A549 (cell line): Measurements from ENCODE around the gene RWDD1. TPM values are rescaled to one million over a fixed set of nuclear protein-coding genes. Genes with fewer than 3 reads are reported as not detected.

Experiments used
- ATAC-seq, 2 experiments: fragments of 200-7000 bp in 1 of 2; fragments of >200 bp in 1 of 2; cut with Nextera tagmentation in 1 of 2; cut with Tn5 transposase in 1 of 2; 3 replicates each; pipeline versions ENCODE4 v1.8.0 to v1.9.1; 2018 to 2020; ENCODE audit warnings: mild to moderate bottlenecking in 1 of 2, moderate library complexity in 1 of 2
- CTCF ChIA-PET: fragments of 300-600 bp; sonication (Branson Sonifier 250); formaldehyde crosslinking; extraction: SDS; loops from one replicate; lab custom pipeline; 2021; ENCODE audit warnings: antibody characterized with exemption, inconsistent platforms; lab: Yijun Ruan, JAX
- POLR2A ChIA-PET: fragments of 350-600 bp; formaldehyde crosslinking; extraction: SDS; loops from one replicate; lab custom pipeline; 2021; ENCODE audit warnings: antibody characterized with exemption, inconsistent platforms; lab: Yijun Ruan, JAX
- DNase-seq, 2 experiments: peaks; one replicate each; pipeline versions ENCODE4 v3.0.0 to v3.0.0-alpha.2; 2011 to 2016; ENCODE audit warnings: low read depth in 1 of 2, low spot score in 1 of 2
- FAIRE-seq: peaks from 2 replicates; lab custom pipeline; 2011; peaks lifted over from hg19 to GRCh38; lab: Jason Lieb, UNC
- H3K27ac ChIP-seq, 2 experiments: fragments of >200 bp; sonication (Bioruptor Twin); formaldehyde crosslinking; 3 replicates each; pipeline ENCODE4 v1.5.1; 2016 to 2017
- H3K4me1 ChIP-seq: fragments of >200 bp; sonication (Bioruptor Twin); formaldehyde crosslinking; 3 replicates; pipeline ENCODE4 v1.6.1; 2016
- H3K4me2 ChIP-seq: fragments of >200 bp; sonication (Bioruptor Twin); formaldehyde crosslinking; 3 replicates; pipeline ENCODE4 v1.6.1; 2016
- H3K4me3 ChIP-seq: fragments of >200 bp; sonication (Bioruptor Twin); formaldehyde crosslinking; 3 replicates; pipeline ENCODE4 v1.5.1; 2016
- H3K9me3 ChIP-seq: fragments of >200 bp; sonication (Bioruptor Twin); formaldehyde crosslinking; 3 replicates; pipeline ENCODE4 v1.6.1; 2016
- BHLHE40 ChIP-seq: IDR thresholded peaks from 2 replicates; pipeline ENCODE4 v1.6.1; 2012; ENCODE audit warnings: low read depth, low read length, inconsistent platforms
- CBX8 ChIP-seq: fragments of 200-600 bp; sonication (generic); IDR thresholded peaks from 2 replicates; pipeline ENCODE4 v1.6.1; 2016
- CHD4 ChIP-seq: fragments of 200-600 bp; sonication (generic); IDR thresholded peaks from 2 replicates; pipeline ENCODE4 v1.6.1; 2016; ENCODE audit warnings: antibody characterized with exemption, mild to moderate bottlenecking, borderline replicate concordance
- EHMT2 ChIP-seq: fragments of 200-600 bp; sonication (generic); IDR thresholded peaks from 2 replicates; pipeline ENCODE4 v1.6.1; 2016; ENCODE audit warnings: antibody characterized with exemption, low read depth, mild to moderate bottlenecking, moderate library complexity
- HDAC2 ChIP-seq: fragments of 200-600 bp; sonication (generic); IDR thresholded peaks from 2 replicates; pipeline ENCODE4 v1.6.1; 2016
- HOXA7 ChIP-seq: fragments of 250-450 bp; sonication (Bioruptor Pico); IDR thresholded peaks from 2 replicates; pipeline ENCODE4 v1.5.0; 2020; ENCODE audit warnings: mild to moderate bottlenecking, moderate library complexity
- HOXB5 ChIP-seq: fragments of 250-450 bp; sonication (Bioruptor Pico); IDR thresholded peaks from 2 replicates; pipeline ENCODE4 v1.5.0; 2020; ENCODE audit warnings: mild to moderate bottlenecking, moderate library complexity
- NR3C1 ChIP-seq: fragments of >200 bp; sonication (Bioruptor Twin); formaldehyde crosslinking; IDR thresholded peaks from 3 replicates; pipeline ENCODE4 v1.6.1; 2017
- RAD21 ChIP-seq, 2 experiments: fragments of >200 bp in 1 of 2; sonication (Bioruptor Twin) in 1 of 2; formaldehyde crosslinking in 1 of 2; IDR thresholded peaks in 1 of 2; conservative IDR thresholded peaks in 1 of 2; 2 replicates in 1 of 2; 3 replicates in 1 of 2; pipeline ENCODE4 v1.6.1; 2012 to 2018; ENCODE audit warnings: inconsistent platforms in 1 of 2
- RCOR1 ChIP-seq: fragments of 150-350 bp; IDR thresholded peaks from 2 replicates; pipeline ENCODE4 v1.6.1; 2014; ENCODE audit warnings: antibody characterized with exemption, low read length, low read depth
- SREBF2 ChIP-seq: fragments of 450-650 bp; IDR thresholded peaks from 2 replicates; pipeline ENCODE4 v1.6.1; 2014; ENCODE audit warnings: mild to moderate bottlenecking, moderate library complexity
- ZSCAN20 ChIP-seq: fragments of 250-450 bp; sonication (Bioruptor Pico); IDR thresholded peaks from 2 replicates; pipeline ENCODE4 v1.8.0; 2022; ENCODE audit warnings: mild to moderate bottlenecking, moderate library complexity
- WGBS: methylation state at CpG from one replicate; pipeline ENCODE4 v1.1.6; 2017; ENCODE audit errors: missing lambda C conversion rate; 5-methylcytosine and 5-hydroxymethylcytosine counted together
- polyA plus RNA-seq, 4 experiments: library from polyadenylated mRNA; depleted of rRNA in 3 of 4; stranded (reverse); fragments of >200 nt; fragmentation: RNase III in 1 of 4; extraction: RNeasy Plus Mini Kit Qiagen cat#74134 plus additional on column Dnase treatment in 1 of 4; gene quantifications; 2 replicates in 3 of 4; 3 replicates in 1 of 4; pipeline ENCODE4 v1.2.3, GENCODE V29; 2011 to 2017
- TF ChIP-seq, protein P1 (sequence below): fragments of >200 bp; sonication (Bioruptor Twin); formaldehyde crosslinking; IDR thresholded peaks from 3 replicates; pipeline ENCODE4 v1.5.1; 2016
- TF ChIP-seq, protein P2 (sequence below): fragments of >200 bp; sonication (Bioruptor Twin); formaldehyde crosslinking; IDR thresholded peaks from 2 replicates; pipeline ENCODE4 v1.6.1; 2016
- TF ChIP-seq, protein P3 (sequence below): fragments of 200-600 bp; sonication (generic); IDR thresholded peaks from 2 replicates; pipeline ENCODE4 v1.6.1; 2016; ENCODE audit warnings: antibody characterized with exemption, mild to moderate bottlenecking, moderate library complexity

RWDD1 gene
- polyA plus RNA-seq, 2 of the 4 experiments (the other 2 are of a cell fraction) = 32.5 to 47.7 TPM

DNA sequence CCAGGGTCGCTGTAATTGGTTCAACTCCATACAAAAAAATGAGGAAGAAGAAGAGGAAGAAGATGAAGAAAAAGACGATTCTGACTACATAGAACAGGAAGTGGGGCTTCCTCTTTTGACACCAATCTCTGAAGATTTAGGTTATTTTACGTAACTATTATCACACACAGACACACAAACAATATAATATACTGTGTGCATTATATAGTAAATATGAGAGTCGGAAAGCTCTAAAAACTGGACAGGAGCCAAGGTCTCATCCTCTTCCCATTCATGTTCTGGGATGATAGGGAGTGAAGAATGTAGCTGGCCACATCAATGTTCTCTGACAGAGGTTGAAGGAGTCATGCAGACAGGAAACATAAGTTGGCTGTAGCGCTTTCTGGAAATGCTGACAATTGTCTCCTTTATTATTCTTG, 58.3 kb downstream of the RWDD1 start:
- 81% methylated on average over 5 of the region's 5 CpGs for WGBS
- no peak for DNase-seq
- H3K9me3 ChIP-seq = no peaks in the 10 kb centered on the region
- no peak overlapping the region for H3K4me3 ChIP-seq
- no peak for ATAC-seq
- H3K4me1 ChIP-seq = peaks cover 2% of the 10 kb centered on the region; the same call in 1 of the 3 replicates
- FAIRE-seq = no peak
- POLR2A ChIA-PET = no interaction called here
- CTCF ChIA-PET = no interaction called here
- H3K4me2 ChIP-seq = no peak overlapping the region
- TF ChIP-seq, protein P1, sequence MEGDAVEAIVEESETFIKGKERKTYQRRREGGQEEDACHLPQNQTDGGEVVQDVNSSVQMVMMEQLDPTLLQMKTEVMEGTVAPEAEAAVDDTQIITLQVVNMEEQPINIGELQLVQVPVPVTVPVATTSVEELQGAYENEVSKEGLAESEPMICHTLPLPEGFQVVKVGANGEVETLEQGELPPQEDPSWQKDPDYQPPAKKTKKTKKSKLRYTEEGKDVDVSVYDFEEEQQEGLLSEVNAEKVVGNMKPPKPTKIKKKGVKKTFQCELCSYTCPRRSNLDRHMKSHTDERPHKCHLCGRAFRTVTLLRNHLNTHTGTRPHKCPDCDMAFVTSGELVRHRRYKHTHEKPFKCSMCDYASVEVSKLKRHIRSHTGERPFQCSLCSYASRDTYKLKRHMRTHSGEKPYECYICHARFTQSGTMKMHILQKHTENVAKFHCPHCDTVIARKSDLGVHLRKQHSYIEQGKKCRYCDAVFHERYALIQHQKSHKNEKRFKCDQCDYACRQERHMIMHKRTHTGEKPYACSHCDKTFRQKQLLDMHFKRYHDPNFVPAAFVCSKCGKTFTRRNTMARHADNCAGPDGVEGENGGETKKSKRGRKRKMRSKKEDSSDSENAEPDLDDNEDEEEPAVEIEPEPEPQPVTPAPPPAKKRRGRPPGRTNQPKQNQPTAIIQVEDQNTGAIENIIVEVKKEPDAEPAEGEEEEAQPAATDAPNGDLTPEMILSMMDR = no peak
- TF ChIP-seq CBX8 (no peak), ZSCAN20 (CRISPR knock-in tag) (no peak), HOXB5 (CRISPR knock-in tag) (no peak), CHD4 (no peak), HDAC2 (no peak), RCOR1 (no peak), NR3C1 (no peak), BHLHE40 (no peak)
- TF ChIP-seq, protein P2, sequence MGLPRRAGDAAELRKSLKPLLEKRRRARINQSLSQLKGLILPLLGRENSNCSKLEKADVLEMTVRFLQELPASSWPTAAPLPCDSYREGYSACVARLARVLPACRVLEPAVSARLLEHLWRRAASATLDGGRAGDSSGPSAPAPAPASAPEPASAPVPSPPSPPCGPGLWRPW = no peak
- no peak overlapping the region for H3K27ac ChIP-seq

DNA sequence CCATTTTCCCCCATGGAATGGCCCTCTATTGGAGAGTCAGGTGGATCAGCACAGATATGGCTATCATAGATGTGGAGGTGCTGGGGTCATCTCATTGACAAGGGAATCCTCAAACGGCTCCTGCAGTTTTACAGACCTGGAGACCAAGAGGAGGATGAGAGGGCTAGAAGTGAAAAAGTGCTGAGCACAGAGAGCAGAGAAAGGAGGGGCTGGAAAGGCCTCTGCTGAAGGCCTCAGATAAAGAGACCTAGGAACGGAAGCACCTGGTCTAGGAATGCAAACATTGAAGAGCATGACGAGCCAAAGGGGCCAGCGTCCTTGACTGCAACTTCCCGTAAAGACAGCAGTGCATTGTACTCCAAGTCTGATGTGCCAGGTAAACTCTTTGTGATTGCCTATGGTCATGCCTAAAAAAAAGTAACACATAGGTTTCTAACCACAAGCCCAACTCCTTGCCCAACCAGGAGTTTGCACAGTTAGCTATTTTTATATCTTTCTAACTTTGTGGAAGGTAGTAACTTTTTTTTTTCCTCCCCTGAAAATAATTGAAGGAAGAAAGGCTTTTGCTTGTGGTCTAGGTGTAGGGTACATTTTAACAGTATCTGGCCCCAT, 60.2 kb downstream of the RWDD1 start:
- no peak overlapping the region for H3K4me3 ChIP-seq
- ChIA-PET POLR2A (no interaction called here), CTCF (interaction anchor here (2.0 kb wide), 1 partner anchor 12 kb away, joined by 14 read pairs; no protein-coding TSS in a partner anchor)
- TF ChIP-seq, protein P3, sequence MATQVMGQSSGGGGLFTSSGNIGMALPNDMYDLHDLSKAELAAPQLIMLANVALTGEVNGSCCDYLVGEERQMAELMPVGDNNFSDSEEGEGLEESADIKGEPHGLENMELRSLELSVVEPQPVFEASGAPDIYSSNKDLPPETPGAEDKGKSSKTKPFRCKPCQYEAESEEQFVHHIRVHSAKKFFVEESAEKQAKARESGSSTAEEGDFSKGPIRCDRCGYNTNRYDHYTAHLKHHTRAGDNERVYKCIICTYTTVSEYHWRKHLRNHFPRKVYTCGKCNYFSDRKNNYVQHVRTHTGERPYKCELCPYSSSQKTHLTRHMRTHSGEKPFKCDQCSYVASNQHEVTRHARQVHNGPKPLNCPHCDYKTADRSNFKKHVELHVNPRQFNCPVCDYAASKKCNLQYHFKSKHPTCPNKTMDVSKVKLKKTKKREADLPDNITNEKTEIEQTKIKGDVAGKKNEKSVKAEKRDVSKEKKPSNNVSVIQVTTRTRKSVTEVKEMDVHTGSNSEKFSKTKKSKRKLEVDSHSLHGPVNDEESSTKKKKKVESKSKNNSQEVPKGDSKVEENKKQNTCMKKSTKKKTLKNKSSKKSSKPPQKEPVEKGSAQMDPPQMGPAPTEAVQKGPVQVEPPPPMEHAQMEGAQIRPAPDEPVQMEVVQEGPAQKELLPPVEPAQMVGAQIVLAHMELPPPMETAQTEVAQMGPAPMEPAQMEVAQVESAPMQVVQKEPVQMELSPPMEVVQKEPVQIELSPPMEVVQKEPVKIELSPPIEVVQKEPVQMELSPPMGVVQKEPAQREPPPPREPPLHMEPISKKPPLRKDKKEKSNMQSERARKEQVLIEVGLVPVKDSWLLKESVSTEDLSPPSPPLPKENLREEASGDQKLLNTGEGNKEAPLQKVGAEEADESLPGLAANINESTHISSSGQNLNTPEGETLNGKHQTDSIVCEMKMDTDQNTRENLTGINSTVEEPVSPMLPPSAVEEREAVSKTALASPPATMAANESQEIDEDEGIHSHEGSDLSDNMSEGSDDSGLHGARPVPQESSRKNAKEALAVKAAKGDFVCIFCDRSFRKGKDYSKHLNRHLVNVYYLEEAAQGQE = no peak
- TF ChIP-seq EHMT2 = no peak
- TF ChIP-seq HOXA7 = no peak
- TF ChIP-seq SREBF2 = no peak
- TF ChIP-seq ZSCAN20 (CRISPR knock-in tag) = no peak
- ATAC-seq (no peak), FAIRE-seq (no peak), DNase-seq (no peak)
- WGBS = 81% methylated on average over 5 of the region's 5 CpGs
- no peaks in the 10 kb centered on the region for H3K9me3 ChIP-seq
- no peak overlapping the region for H3K4me2 ChIP-seq
- H3K27ac ChIP-seq = no peak overlapping the region
- no peaks in the 10 kb centered on the region for H3K4me1 ChIP-seq

DNA sequence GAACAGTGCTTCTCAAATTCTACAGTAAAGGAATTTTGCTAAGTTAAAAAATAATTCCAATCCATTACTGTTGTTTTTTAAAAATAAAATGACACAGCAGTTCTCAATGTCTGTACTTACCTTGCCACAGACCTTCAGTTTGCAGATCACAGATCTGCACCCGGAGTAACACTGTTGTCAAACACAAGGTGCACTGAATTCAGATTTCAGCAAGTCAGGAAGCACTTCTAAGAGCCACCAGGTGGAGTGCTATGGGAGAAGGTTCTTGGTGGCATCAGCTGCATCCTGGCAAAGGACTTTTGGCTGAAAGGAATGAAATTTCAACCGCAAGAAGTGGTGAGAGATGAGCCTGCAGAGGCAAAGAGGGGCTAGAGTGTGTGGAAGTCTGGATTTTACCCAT, 62.4 kb downstream of the RWDD1 start:
- FAIRE-seq = no peak
- ChIA-PET POLR2A (no interaction called here), CTCF (interaction anchor here (1.0 to 2.0 kb wide), 2 partner anchors 12 to 14 kb away, joined by 3 to 14 read pairs; no protein-coding TSS in a partner anchor)
- 74% methylated on average over 2 of the region's 2 CpGs for WGBS
- H3K4me1 ChIP-seq = no peaks in the 10 kb centered on the region
- H3K27ac ChIP-seq = no peak overlapping the region
- H3K4me2 ChIP-seq = no peak overlapping the region
- H3K9me3 ChIP-seq = no peaks in the 10 kb centered on the region
- 0 out of 5 replicates have a peak, but pooled peaks of 1 of the 2 experiments have one; percentile 2 for TF ChIP-seq RAD21 (conservative IDR thresholded peaks at IDR 0.05 in 1 of 2, IDR thresholded peaks at IDR 0.05 in 1 of 2)
- TF ChIP-seq, protein P3 = no peak
- H3K4me3 ChIP-seq = no peak overlapping the region
- ATAC-seq = peak; percentile 74 to 75; a peak in 3 of 6 replicates
- DNase-seq = peak; percentile 13 to 36
